ENCODE measurements around the gene SEPTIN11.
A peak's percentile ranks its signal among the peaks of the same experiment; 100 is the strongest.

GRCh38 chr4:76963131-76963750 is 13.7 kb downstream of the SEPTIN11 start:
- TF ChIP-seq CTCF (IDR thresholded peaks at IDR 0.05; ENCODE audit: low read depth, low read length, missing input control) (no peak), REST (IDR thresholded peaks at IDR 0.05) (peak; percentile 63), ATF3 (IDR thresholded peaks at IDR 0.05) (peak; percentile 19), RAD21 (IDR thresholded peaks at IDR 0.05) (peak in 1 of 2 donors; percentile 19), RXRA (IDR thresholded peaks at IDR 0.05) (peak; percentile 37 to 81), GABPA (IDR thresholded peaks at IDR 0.05 in 1 of 2, conservative IDR thresholded peaks at IDR 0.05 in 1 of 2) (no peak), TAF1 (conservative IDR thresholded peaks at IDR 0.05) (no peak), YY1 (IDR thresholded peaks at IDR 0.05) (no peak), FOXA1 (IDR thresholded peaks at IDR 0.05) (no peak), JUND (IDR thresholded peaks at IDR 0.05) (peak in 1 of 2 donors; percentile 65), EGR1 (IDR thresholded peaks at IDR 0.05; ENCODE audit: low read depth in 2 of 2) (no peak), MAX (IDR thresholded peaks at IDR 0.05) (no peak)

Data from liver (tissue), 3 donors.